Measurements from ENCODE around the gene VMAC. TPM values are rescaled to one million over a fixed set of nuclear protein-coding genes. Genes with fewer than 3 reads are reported as not detected.

Gene VMAC
- polyA plus RNA-seq, 10 donors = 2.5 to 5.0 (median 3.1) TPM

GRCh38 chr19:5903624-5904351, 884 bp upstream of the VMAC start, which contains the start of gene NDUFA11:
NDUFA11 (minus strand) TSS chr19:5903790; CDS start chr19:5903708, 82 bp downstream.
- DNase-seq = peak; percentile 95 to 100 (median 97)

DNA sequence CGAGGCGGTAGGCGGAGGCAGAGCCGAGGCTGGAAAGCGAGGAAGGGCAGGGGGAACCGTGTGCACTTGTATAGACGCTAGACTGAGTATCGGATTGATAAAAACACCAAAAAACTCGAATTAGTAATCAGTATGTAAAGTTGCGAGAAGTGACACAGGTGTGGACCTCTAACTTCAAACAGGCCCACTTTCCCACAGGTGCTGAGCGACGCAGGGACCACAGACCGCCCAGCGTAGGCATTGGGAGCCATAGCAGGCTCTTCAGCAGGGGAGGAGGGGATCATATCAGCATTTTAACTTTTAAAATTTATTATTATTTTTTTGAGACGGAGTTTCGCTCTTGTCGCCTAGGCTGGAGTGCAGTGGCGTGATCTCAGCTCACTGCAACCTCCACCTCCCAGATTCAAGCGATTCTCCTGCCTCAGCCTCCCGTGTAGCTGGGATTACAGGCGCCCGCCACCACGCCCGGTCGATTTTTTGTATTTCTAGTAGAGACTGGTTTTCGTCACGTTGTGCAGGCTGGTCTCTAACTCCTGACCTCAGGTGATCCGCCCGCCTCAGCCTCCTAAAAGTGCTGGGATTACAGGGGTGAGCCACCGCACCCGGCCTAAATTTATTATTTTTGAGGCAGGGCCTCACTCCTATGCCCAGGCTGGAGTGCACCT, 574 bp downstream of the VMAC start:
- DNase-seq = no peak

- DNase-seq = no peak
These were observed 2.6 kb downstream of the VMAC start for GRCh38 chr19:5907241-5907640.

GRCh38 chr19:5908773-5909442, 4.2 kb downstream of the VMAC start:
- no peak for DNase-seq

DNA sequence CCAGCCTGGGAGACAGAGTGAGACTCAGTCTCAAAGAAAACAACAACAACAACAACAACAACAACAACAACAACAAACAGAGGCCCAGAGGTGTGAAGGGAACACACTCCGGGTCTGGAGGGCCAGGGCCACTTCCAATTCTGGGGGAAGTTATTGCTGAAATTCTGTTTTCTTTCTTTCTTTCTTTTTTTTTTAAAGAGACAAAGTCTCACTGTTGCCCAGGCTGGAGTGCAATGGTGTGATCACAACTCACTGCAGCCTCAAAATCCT, 5.9 kb downstream of the VMAC start:
- DNase-seq = no peak

DNA sequence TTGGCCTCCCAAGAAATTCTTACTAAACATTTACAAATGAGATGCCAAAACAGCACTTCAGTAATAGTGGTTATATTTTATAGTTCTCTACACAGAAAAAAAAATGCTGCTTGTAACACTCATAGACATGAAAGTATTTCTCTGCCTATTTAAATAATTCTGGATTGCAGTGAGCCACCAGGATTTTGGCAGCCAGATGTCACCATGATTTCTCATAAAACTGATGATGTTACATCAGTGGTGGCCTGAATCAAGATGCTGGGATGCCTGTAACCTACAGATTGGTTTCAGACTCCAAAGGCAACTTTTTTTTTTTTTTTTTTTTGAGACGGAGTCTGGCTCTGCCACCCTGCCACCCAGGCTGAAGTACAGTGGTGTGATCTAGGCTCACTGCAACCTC, 6.7 kb downstream of the VMAC start:
- DNase-seq = no peak

- no peak for DNase-seq
These were observed 9.2 kb downstream of the VMAC start, which contains the start of gene CAPS for GRCh38 chr19:5913739-5914357. CAPS (plus strand) TSS chr19:5914254; CDS start chr19:5914407, 153 bp downstream.

- DNase-seq = no peak
These were observed 9.7 kb downstream of the VMAC start for GRCh38 chr19:5914358-5914774.

GRCh38 chr19:5914946-5915781, 10.5 kb downstream of the VMAC start:
- peak in 1 of 3 donors; percentile 57 for DNase-seq

GRCh38 chr19:5915782-5916165, 11.1 kb downstream of the VMAC start:
- DNase-seq = no peak

- DNase-seq = peak in 1 of 3 donors; percentile 69
These were observed 11.6 kb downstream of the VMAC start for GRCh38 chr19:5916181-5916708.

DNA sequence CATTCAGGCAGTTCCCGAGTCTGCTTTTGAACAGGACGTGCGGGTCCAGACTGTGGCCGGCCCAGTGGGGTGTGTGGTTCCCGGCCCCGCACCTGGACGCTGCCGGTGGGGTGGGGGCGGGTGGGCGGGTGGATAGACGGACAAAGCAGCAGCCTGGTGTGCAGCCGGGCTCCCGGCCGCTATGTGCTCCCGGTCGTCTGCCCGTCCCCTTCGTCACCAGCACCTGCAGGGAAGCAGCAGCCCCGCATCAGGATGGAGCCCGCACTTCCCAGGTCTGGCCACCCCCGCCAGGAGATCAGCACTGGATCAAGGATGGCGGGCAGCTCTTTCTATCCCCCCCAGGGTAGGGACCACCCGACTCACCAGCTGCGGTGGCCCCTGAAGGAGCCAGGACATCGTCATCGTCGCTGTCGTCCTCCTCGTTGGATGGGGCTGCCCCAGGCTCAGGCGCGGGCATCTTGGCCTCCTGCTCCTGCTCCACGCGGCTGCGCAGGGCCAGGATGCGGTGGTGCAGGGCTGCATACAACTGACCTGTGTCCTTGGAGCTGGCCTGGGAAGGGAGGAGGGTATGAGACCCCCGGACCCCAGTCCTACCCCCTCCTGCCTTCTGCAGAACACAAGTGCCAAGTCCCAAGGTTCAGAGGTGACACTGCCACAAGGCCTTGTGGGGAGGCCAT, 12.9 kb downstream of the VMAC start:
- no peak for DNase-seq

GRCh38 chr19:5918463-5919079, 13.9 kb downstream of the VMAC start:
- DNase-seq = no peak

DNA sequence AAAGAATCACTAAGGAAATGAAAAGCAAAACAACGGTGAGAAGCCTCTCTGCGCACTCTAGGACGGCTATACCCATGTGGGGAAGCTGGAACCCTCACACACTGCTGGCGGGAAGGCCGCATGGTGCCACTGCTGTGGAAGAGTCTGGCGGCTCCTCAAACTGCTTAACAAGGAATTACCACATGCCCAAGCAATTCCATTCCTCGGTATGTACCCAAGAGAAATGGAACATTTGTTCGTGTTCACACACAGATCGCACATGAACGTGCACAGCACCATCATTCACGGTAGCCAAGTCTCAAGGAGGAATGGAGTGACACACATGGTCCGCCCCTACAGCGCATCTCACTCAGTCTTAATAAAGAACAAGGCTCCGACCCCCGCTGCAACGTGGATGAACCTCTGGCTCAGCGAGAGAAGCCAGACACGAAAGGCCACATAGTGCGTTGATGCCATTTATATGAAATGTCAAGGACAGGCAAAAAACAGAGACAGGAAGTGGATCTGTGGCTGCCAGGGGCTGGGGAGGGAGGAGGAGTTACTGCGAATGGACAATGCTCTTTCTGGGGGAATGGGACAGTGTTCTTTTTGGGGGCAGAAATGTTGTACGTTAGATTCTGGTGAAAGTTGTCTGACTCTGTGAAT, 17.0 kb downstream of the VMAC start:
- DNase-seq = no peak

DNA sequence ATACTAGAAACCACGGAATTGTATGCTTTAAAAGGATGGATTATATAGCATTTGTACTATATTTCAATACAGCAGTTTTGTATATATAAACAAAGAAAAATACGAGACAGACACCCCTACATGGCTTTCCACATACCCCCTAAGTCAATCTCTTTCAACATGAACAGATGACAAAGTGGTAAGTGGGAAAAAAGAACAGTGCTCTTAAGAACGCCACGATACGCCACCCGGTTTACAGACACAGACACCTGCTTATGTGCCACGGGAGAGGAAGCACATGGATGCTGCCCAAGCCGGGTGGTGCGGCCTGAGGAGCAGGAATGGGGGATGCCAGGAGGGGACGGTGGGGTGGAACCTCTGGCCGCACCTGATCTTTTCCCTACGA, 17.5 kb downstream of the VMAC start:
- no peak for DNase-seq

DNA sequence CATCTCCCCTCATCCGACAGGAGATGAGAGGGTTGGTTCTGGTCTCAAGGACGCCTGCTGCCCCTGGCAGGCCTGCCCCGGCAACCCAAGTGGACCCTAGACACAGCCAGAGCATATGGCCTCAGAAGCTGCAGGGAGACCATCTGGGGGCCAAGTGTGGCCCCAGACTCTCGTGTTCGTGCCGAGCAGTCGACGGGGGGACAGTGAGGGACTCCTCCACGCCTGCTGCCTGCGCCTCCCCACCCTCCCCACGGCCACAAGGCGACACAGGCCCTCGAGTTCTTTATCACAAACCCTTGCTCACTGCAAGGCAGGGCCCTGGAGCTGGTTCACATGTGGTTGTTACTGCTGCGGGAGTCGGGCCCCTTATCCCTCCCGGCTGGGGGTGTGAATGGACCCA, 18.7 kb downstream of the VMAC start:
- no peak for DNase-seq

DNA sequence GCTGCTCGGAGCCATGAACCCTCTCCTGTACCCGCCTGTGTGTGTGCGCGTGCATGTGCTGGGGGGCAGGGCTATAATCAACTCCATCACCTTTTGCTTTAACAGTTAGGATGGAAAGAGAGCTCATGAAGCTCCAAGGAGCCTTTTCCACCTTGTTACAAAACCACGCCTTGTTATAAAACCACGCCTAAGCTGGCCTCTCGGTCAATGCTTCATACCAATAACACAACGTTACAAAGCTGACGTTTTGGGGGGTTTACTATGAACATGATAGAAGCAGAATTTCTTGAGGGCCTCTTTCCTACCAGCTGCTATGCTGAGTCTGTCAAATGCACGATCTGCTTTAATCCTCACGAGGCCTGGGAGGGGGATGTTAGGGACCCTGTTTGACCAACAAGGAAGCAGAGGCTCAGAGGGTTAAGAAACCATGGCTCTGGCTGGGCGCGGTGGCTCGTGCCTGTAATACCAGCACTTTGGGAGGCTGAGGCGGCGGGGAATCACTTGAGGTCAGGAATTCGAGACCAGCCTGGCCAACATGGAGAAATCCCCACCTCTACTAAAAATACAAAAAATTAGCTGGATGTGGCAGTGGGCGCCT, 21.3 kb downstream of the VMAC start:
- DNase-seq = no peak

DNA sequence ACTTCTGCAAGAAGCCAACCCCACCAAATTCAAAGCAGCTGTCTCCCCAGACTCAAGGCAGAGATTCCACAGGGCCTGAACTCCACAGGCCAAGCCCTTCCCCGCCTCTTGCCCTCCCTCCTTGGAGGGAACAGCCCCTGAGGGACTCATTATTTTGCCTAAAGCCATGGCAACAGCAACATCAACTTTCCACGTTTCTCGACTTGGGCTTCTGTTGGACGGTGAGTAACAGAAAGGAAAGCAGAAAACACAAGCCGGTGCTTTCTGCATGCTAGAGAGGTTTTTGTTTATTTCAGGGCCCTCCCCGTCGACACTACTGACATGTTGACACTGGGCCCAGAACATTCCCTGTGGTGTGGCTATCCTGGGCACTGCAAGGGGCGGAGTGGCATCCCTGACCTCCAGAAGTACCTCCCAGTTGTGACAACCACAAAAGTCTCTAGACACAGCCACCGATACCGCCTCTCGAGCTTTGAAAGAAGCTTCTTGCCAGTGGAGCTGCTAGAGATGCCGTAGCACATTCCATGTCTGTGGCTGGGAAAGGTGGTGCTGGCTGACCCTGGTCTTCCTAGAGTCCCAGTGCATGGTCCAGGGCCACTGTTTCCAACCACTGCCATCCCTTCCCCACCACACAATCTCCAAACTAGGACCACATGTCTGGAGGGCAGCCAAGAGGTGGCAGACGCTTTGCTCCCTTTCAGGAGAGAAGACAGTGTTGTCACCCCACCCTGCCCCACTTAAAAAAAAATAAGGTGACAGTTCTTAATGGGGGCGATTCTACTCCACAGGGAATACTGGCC, 22.2 kb downstream of the VMAC start:
- peak; percentile 84 to 93 (median 84) for DNase-seq

- DNase-seq = no peak
These were observed 22.8 kb downstream of the VMAC start for GRCh38 chr19:5927441-5927821.
